Measurements from ENCODE around the gene SH2B2. TPM values are rescaled to one million over a fixed set of nuclear protein-coding genes. Genes with fewer than 3 reads are reported as not detected.
"Not testable (repeated sequence)": the region's sequence is repeated elsewhere in the genome, so short reads cannot be mapped to it uniquely, and the experiment has no call there.

Gene SH2B2
- total RNA-seq, 1 experiment from 2014 or later: 25.8 TPM

DNA sequence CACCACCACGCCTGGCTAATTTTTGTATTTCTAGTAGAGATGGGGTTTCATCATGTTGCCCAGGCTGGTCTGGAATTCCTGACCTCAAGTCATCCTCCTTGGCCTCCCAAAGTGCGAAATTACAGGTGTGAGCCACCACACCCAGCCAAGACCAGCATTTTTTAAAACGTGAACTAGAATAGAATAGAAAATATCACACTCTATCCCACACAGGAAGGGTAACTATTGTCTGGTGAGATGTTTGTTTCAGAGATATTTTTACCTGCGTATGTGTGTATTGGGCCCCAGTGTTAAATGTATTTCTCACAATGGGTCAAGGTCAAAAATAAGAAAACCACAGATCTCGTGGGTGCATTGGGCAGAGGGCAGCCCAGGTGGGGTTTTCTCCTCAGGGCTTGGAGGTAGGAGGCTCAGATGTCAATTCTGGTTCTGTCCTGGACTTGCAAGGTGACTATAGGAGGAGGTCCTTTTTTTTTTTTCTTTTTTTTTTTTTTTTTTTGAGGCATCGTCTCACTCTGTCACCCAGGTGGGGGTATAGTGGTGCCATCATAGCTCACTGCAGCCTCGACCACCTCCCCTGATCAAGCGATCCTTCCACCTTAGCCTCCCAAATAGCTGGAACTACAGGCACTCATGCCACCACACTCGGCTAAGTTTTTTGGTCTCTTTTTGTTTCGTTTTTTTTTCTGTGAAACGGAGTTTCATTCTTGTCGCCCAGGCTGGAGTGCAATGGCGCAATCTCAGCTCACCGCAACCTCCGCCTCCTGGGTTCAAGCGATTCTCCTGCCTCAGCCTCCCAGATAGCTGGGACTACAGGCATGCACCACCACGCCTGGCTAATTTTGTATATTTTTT lies 19.0 kb downstream of the SH2B2 start:
- no peak for DNase-seq (ENCODE audit: low read depth)

DNA sequence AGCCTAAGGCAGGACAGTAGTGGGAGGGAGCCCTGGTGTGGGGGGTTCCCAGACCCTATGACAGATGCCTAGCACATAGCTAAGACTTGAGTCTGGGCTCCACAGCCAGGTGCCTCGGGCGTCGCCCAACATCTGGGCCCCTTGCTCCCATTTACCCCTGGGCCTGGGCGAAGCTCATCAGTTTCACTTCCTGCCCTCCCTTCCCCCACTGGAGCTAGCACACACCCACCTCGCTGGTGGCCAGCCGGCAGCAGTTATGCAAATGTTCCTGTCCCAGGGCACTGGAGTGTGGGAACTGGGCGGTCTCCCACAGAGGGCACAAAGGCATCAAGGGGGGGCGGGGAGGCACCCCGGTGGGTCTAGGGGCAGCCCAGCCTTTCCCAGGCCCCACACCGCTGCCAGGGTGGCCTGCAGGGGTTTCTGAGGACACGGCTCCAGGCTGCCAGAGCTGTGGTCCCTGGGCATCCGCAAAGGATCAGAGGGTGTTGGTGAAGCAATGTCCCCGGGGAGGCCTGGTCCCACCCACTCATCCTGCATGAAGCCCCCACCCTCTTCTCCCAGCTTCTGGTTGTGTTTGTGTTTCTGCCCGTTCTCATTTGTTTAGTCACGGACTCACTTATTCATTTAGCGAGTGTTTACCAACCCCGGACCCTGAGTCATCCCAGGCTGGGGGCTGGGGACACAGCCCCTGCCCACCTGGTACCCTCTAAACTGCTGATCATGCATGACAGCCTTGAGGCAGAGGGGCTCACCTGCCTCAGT lies 20.4 kb downstream of the SH2B2 start:
- peak; percentile 85 for DNase-seq (ENCODE audit: low read depth)

DNA sequence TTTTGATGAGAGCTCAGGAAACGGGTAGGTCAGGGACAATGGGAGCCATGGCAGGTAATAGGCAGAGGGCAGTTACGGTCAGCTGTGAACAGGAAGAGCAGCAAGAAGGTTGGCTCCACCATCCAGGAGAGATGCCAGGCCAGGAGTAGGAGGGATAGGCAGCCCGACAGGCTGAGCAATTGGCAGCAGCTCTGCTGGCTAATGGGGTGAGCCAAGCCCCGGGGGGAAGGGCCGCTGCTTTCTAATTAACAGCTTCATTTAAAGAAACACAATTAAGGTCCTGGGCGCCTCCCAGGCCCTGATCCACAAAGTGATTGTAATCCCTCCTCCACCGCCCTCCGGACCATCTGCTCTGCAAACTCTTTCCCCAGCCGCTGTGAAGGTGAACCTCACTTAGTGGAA lies 23.7 kb downstream of the SH2B2 start:
- no peak for DNase-seq (ENCODE audit: low read depth)

DNA sequence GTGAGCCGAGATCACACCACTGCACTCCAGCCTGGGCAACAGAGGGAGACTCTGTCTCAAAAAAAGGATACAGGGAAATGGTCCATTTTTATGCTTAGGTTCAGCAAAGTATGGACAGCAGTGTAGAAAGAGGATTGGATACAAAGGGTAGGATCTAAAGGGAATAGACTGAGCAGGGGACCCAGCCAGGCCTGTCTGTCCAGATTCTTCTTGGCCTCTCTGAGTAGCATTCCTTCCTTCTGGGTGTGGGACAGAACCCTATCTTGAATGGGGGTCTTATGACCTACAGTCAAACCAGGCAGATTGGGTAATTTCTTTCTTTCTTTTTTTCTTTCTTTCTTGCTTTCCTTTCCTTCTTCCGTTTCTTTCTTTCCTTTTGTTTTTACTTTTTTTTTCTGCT lies 25.6 kb downstream of the SH2B2 start:
- DNase-seq (ENCODE audit: low read depth): no peak

DNA sequence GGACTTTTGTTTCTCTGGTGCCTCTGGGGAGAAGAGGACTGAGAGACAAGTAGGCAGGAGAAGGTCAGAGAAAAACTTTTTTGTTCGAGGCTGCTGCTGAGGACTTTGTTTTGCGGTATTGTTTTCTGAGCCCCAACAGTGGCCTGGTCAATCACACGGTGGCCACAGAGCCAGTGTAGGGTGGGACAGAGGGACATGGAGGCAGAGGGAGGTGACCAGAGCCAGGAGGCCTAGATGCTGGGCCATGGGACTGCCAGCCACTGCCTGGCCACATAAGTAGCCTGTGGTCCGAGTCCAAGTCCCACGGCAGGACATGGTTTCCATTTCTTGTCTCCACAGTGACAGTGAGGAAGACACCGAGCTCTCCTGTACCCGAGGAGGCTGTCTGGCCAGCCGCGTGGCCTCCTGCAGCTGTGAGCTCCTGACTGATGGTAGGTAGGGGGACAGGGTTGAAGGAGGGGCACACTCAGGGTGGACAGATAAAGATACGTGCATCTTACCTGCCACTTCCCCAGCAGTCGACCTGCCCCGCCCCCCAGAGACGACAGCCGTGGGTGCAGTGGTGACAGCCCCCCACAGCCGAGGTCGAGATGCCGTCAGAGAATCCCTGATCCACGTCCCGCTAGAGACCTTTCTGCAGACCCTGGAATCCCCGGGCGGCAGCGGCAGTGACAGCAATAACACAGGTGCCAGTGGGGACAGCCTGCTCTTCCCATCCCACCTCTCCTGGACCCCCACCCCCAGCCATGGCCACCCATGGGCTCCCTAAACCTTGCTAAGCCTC lies 27.5 kb downstream of the SH2B2 start:
- no peak for DNase-seq (ENCODE audit: low read depth)

DNA sequence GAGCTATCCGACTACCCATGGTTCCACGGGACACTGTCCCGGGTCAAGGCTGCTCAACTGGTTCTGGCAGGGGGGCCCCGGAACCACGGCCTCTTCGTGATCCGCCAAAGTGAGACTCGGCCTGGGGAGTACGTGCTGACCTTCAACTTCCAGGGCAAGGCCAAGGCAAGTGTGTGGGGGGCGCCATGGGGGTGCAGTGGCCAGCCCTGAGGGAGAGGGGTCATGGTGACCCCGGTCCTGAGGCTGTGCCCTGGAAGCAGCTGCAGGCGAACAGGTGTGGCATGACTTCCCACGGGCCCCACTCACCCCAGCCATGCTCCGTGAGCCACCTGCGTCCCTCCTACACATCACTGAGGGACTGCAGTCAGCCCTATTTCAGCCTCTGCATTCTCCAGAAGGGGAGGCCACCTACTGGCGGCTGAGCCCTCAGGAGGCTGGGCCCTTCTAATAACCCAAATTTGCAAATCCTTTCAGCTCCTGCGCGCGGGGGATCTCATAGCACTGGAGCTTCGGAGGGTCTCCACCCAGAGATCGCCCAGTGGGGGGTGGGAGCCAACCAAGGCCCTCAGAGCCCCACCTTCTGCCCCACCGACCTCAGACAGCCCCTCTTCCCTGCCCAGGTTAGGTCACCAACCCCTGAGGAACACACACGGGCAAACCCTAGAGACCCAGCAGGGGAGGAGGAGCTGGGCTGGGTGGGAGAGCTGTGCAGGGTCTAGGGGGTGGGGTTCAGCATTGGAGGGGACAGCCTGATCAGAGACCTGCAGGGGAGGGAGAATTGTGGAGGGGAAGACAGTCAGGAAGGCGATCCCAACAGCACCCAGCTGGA lies 30.8 kb downstream of the SH2B2 start:
- DNase-seq (ENCODE audit: low read depth): no peak

DNA sequence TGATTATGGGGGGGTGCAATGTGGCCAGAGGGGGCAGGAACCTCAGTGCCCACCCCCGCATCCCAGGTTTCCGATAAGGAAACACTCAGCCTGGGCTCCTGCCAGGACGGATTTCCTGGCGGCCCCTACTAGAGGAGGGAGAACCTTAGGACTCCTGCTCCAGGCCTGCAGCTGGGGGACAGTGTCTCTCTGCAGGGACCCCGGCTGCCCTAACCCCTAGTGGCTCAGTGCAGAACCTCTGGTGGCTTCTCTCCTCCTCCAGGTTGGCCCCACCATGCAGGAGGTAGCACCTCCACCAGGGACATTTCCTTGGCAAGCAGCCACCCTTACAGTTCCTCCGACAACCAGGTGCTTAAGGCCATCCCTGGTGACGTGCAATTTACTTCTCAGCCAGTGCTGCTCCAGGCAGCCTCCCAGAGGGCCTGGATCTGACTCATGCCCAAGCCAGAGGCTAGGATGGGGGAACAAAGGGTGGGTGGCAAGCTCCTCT lies 31.9 kb downstream of the SH2B2 start:
- no peak for DNase-seq (ENCODE audit: low read depth)

DNA sequence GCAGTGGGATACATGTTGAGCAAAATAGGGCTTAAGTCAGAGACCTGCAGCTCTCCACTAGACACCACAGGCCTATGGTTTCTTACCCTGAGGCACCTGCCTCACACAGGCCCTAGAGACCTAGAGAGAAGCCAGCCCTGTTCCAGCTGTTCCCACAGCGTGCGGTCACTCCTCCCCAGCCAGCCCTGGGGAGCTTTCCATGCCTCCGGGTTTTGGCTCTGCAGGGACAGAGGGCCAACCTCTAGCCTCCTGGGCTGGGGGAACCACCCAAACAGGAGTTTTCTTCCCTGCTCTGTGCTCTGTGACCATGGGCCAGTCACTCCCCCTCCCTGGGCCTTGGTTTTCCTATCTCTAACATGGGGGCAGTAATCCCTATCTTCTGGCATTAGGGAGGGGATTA lies 33.0 kb downstream of the SH2B2 start:
- DNase-seq (ENCODE audit: low read depth): no peak

DNA sequence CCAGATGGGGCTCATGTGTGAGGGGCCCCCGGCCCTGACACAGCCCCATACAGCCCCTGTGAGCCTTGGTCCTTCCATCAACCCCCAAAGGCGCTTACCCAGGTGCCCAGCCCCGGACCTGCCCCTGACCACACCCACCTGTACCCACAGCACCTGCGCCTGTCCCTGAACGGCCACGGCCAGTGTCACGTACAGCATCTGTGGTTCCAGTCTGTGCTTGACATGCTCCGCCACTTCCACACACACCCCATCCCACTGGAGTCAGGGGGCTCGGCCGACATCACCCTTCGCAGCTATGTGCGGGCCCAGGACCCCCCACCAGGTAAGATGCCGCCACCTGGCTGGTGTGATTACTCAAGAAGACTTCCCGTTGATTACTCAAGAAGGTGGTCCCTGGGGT lies 33.5 kb downstream of the SH2B2 start:
- no peak for DNase-seq (ENCODE audit: low read depth)

DNA sequence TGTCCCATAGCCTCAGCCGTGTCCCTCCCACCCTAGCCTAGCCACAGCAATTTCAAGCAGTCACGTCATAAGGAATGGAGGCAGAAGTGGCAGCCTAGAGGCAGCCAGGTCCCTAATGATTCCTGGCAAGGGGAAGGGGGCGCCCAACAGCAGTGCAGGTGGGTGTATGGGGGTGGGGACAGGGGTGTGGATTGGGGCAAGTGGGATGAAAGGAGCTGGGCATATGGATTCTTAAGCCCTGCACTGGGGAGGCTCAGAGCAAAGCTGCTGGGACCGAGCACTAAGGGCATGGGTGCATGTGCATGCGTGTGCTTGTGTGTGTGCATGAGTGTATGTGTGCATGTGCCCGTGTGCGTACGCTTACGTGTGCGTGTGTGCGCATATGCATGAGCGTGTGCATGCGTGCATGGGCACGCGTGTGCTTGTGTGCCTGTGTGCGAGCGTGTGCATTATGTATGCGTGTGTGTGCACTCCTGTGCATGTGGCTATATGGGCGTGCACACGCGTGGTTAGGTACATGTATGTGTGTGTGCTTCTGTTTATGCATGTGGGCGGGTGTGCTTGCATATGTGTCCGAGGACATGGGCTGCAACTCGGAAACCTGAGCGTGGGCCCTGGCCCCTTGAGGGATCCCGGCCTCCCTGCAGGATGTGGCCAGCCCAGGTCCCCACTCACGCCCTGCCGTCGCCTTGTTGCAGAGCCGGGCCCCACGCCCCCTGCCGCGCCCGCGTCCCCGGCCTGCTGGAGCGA lies 34.1 kb downstream of the SH2B2 start:
- DNase-seq (ENCODE audit: low read depth): no peak

DNA sequence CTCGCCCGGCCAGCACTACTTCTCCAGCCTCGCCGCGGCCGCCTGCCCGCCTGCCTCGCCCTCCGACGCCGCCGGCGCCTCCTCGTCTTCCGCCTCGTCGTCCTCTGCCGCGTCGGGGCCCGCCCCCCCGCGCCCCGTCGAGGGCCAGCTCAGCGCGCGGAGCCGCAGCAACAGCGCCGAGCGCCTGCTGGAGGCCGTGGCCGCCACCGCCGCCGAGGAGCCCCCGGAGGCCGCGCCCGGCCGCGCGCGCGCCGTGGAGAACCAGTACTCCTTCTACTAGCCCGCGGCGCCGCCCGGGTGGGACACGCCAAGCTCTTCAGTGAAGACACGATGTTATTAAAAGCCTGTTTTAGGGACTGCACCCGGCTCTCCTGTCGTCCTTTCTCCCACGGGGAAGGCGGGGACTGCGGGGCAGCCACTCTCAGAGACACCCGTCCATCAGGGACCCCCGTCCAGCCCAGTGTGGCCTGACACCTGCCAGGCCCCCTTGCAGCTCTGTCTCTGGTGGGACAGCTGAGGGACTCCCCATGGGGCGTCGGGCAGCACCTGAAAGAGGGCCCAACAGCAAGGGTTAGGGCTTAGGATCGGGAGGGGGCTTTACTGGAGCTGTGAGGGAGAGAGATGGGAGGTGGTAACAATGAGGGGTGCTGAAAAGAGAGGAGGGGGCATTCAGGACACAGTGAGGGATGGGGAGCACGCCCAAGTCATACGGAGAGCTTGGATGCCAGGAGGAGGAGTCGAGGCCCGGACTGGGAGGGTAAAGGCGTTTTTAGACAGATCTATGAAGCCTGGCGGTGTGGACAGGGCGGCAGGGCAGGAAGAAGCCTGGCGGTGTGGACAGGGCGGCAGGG lies 34.9 kb downstream of the SH2B2 start:
- no peak for DNase-seq (ENCODE audit: low read depth)

DNA sequence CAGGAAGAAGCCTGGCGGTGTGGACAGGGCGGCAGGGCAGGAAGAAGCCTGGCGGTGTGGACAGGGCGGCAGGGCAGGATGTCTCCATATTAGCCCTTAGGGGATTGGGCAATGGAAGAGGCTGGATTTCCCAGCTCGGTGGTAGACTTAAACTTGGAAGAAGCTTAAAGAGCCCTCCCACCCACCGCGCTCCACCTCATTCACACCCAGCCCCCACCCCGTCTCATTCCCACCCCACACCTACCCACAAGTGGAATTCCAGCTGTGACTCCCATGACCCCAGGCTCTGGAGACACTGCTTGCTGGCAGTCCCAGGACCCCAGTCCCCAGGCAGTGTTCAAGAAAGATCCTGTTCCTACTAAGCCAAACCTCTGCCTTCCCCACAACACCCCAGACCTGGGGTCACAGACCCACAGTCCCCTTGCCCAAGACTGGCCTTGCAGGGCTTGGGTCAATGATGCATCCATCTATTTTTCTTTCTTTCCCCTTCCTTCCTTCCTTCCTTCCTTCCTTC lies 35.6 kb downstream of the SH2B2 start:
- DNase-seq (ENCODE audit: low read depth): no peak

DNA sequence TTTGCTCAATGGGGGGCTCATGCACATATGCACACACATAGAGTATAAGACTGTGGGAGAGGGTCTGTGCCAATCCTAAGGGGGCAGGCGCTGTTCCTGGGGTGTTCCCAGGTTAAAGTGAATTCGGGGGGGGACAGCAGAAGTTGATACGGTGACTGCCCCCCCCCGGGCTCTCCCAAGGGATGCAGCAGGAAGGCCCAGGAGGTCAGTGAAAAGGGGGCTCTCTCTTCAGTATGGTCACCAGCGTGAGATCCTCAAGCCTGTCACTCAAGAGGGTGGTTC lies 37.2 kb downstream of the SH2B2 start:
- no peak for DNase-seq (ENCODE audit: low read depth)

DNA sequence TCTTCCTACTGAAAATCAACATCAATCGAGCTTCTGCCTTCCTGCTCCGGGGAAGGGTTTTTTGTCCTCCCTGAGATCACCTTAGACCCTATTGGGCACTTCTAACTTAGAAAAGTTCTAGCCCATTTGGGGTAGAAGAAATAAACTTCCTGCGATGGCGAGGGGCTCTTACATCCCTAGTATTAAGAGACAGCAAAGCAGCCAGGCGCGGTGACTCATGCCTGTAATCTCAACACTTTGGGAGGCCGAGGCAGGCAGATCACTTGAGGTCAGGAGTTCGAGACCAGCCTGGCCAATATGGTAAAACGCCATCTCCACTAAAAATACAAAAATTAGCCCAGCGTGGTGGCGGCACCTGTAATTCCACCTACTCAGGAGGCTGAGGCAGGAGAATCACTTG lies 38.4 kb downstream of the SH2B2 start:
- DNase-seq (ENCODE audit: low read depth): not testable (repeated sequence)

DNA sequence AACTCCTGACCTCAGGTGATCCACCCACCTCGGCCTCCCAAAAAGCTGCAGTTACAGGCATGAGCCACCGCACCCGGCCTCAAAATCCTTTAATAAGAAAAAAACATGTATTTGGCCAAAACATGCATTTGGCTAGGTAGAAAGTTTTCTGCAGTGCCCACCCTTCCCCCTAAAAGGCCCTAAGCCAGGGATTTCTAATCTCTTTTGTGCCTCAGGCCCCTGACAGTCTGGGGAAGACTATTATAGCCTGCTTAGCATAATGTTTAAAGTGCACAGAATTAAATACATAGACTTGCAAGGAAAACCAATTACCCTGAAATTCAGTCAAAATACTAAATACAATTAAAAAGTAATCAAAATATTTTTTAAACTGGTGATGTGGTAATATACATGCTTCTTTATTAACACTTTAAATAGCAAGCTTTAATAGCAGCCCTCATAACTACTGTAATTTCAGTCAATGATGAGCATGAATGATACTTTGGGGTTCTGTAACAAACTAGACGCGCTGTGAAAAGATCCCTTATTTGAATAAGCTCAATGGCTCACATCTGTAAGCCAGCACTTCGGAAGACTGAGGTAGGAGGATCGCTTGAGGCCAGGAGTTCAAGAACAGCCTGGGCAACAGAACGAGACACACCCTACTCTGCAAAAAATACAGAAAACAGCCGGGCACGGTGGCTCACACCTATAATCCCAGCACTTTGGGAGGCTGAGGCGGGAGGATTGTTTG lies 39.7 kb downstream of the SH2B2 start:
- DNase-seq (ENCODE audit: low read depth): no peak

DNA sequence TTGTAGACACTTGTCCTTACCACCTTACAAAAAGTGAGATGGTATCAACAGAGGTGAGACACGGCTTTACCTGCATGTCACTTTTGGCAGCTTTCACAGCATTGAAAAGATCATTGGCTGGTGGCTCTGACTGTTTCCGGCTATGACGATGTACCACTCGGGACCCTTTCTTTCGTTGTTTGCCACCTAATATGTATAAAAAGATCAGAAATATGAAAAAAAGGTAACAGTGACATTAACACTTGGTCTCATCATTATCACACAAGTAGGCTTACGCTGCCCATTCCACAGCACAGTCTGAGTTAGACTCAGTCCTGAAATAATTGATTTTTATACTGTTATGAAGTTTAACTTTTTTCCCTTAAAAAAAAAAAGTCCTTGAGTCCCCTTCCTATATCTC lies 40.5 kb downstream of the SH2B2 start:
- DNase-seq (ENCODE audit: low read depth): not testable (repeated sequence)

DNA sequence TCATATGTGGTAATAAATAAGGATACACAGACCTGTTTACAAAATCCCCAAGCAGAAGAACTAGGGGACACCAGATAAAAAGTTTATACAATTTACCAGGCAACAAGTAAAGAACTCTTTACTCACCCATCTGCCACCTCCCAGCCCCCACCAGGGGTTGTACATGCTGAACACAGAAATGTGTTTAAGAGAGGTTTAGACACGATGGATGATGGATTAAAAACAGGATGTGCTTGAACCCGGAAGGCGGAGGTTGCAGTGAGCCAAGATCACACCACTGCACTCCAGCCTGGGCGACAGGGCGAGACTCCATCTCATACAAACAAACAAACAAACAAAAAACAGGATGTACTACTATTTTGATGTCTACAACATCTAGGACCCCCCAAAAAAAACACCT lies 42.2 kb downstream of the SH2B2 start:
- DNase-seq (ENCODE audit: low read depth): not testable (repeated sequence)

DNA sequence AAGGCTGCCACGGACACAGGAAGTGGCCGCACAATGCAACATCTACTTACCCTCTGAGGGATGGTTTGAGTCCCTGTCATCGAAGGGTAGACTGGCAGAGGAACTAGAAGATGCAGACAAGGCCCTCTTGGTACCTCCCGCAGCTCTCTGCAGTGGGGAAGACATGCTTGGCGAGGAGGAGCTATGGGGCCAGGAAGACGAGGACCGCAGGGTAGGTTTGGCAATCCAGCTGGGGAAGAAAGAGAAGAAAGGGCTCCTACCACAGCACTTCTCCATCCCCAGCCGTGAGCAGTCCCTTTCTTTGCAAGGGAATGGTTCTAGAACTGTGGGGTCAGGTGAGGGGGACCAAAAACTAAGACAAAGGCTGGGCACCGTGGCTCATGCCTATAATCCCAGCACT lies 42.7 kb downstream of the SH2B2 start:
- DNase-seq (ENCODE audit: low read depth): not testable (repeated sequence)
